K562 (cell line): ENCODE data around the gene R3HDM2. TPM values are rescaled to one million over a fixed set of nuclear protein-coding genes. Genes with fewer than 3 reads are reported as not detected.

Source experiments
- CHCHD3 ChIP-seq: fragments of 250-450 bp; sonication (Bioruptor Pico); IDR thresholded peaks from 2 replicates; pipeline ENCODE4 v2.1.2; 2022; ENCODE audit warnings: mild to moderate bottlenecking
- CHD2 ChIP-seq: IDR thresholded peaks from 2 replicates; pipeline ENCODE4 v1.6.1; 2011; ENCODE audit warnings: low read depth, low read length
- CREBBP ChIP-seq: IDR thresholded peaks from one replicate; pipeline ENCODE4 v1.6.1; 2012; ENCODE audit warnings: low read depth, mild to moderate bottlenecking, control low read depth, inconsistent platforms, low read length
- DNMT1 ChIP-seq: fragments of 450-650 bp; IDR thresholded peaks from 2 replicates; pipeline ENCODE4 v1.6.1; 2016; ENCODE audit warnings: antibody characterized with exemption, mild to moderate bottlenecking
- HSF4 ChIP-seq: fragments of 250-450 bp; sonication (Bioruptor Pico); IDR thresholded peaks from 2 replicates; pipeline ENCODE4 v2.1.2; 2022; ENCODE audit warnings: mild to moderate bottlenecking, moderate library complexity, borderline replicate concordance
- NFIC ChIP-seq: fragments of 450-650 bp; IDR thresholded peaks from 2 replicates; pipeline ENCODE4 v1.6.1; 2017; ENCODE audit warnings: mild to moderate bottlenecking, inconsistent platforms
- SOX6 ChIP-seq: fragments of 450-650 bp; IDR thresholded peaks from 2 replicates; pipeline ENCODE4 v1.6.1; 2014; ENCODE audit warnings: mild to moderate bottlenecking
- SP2 ChIP-seq: IDR thresholded peaks from 2 replicates; pipeline ENCODE4 v1.6.1; 2011; ENCODE audit warnings: mild to moderate bottlenecking, low read depth, low read length, moderate library complexity; ENCODE audit not compliant: poor library complexity, severe bottlenecking; ENCODE audit errors: extremely low read depth
- ZNF263 ChIP-seq: sonication (generic); formaldehyde crosslinking; IDR thresholded peaks from 2 replicates; pipeline ENCODE4 v1.8.0; 2022; ENCODE audit warnings: mild to moderate bottlenecking, missing genetic modification reagents, borderline replicate concordance
- polyA plus RNA-seq, 8 experiments: library from polyadenylated mRNA; depleted of rRNA in 4 of 8; stranded (reverse) in 5 of 8; unstranded in 3 of 8; fragments of >200 nt; fragmentation: Nextera tagmentation in 2 of 8; fragmentation: Illumina TruSeq in 1 of 8; extraction: Ambion mirVana in 2 of 8; extraction: Trizol in 1 of 8; gene quantifications; 2 replicates each; pipeline versions ENCODE4 v1.2.1 to v1.2.3, GENCODE V29; 2011 to 2014; ENCODE audit warnings: inconsistent platforms in 1 of 8, missing spikeins in 1 of 8
- total RNA-seq, 7 experiments: library from RNA; depleted of rRNA in 6 of 7; stranded (reverse); fragments of >200 nt in 6 of 7; fragmentation: Illumina TruSeq in 2 of 7; extraction: Trizol in 2 of 7; gene quantifications; 2 replicates each; pipeline versions ENCODE4 v1.2.1 to v1.2.3, GENCODE V29; 2011 to 2021; ENCODE audit warnings: low replicate concordance in 1 of 7
- TF ChIP-seq, protein P1 (sequence below): fragments of 450-650 bp; IDR thresholded peaks from 2 replicates; pipeline ENCODE4 v1.6.1; 2014; ENCODE audit warnings: low read depth, mild to moderate bottlenecking, moderate library complexity, borderline replicate concordance
- TF ChIP-seq, protein P2 (sequence below), 3 experiments: IDR thresholded peaks in 2 of 3; conservative IDR thresholded peaks in 1 of 3; 2 replicates each; pipeline ENCODE4 v1.5.1; 2011 to 2012; ENCODE audit warnings: low read length in 3 of 3, mild to moderate bottlenecking in 3 of 3, control low read depth in 2 of 3, improper control_type of control experiment in 1 of 3, inconsistent platforms in 1 of 3, low read depth in 1 of 3, mixed read lengths in 1 of 3, moderate library complexity in 1 of 3; ENCODE audit not compliant: insufficient read depth in 2 of 3
- TF ChIP-seq, protein P3 (sequence below): fragments of 450-650 bp; IDR thresholded peaks from 2 replicates; pipeline ENCODE4 v1.6.1; 2016; ENCODE audit warnings: low read depth

The R3HDM2 gene
- total and polyA plus RNA-seq, 9 of the 15 experiments (the other 6 are each of a cell fraction or from before 2014, with no cell fraction given) = 3.3 to 18.8 (median 9.0) TPM

DNA sequence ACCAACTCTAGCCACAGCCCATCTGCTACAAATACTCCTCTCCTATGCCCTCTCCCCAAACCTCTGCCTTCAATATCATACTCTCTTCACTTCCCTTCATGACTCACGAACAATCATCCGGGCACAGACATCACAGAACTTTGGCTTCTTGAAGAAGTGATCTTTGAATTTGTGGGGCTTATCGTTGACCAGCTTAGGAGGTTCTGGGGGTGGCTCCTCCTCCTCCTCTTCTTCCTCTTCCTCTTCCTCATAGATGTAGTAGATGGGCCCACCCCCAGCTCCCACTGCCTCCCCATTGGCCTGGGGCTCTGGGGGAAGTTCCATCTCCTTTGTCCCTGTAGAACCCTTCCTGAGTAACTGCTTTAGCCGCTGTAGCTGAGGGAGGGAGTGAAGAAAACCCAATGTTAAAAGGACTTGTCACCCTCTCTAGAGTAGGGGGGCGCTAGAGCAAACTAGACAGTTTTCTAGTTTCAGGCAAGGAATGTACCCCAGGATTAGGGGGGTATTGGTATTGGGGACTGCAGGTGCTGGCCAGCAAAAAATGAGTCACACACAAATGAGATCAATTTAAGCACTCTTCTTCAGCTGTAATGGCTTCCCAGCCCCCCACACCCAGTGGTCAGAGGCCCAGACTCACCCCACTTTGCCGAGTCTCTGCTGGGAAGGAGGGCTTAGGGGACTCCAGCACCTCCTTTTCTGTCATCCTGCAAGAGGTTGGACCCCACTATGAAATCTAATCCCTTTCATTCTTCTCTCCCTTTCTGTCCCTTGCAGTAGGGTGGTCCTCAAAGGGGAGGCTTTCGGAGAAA, 181.7 kb downstream of the R3HDM2 start (continued):
- TF ChIP-seq, protein P1, sequence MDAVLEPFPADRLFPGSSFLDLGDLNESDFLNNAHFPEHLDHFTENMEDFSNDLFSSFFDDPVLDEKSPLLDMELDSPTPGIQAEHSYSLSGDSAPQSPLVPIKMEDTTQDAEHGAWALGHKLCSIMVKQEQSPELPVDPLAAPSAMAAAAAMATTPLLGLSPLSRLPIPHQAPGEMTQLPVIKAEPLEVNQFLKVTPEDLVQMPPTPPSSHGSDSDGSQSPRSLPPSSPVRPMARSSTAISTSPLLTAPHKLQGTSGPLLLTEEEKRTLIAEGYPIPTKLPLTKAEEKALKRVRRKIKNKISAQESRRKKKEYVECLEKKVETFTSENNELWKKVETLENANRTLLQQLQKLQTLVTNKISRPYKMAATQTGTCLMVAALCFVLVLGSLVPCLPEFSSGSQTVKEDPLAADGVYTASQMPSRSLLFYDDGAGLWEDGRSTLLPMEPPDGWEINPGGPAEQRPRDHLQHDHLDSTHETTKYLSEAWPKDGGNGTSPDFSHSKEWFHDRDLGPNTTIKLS = no peak
- TF ChIP-seq SOX6 (no peak), CHCHD3 (CRISPR knock-in tag) (no peak), HSF4 (CRISPR knock-in tag) (no peak), ZNF263 (CRISPR knock-in tag) (no peak), SP2 (no peak), NFIC (0 out of 2 replicates have a peak, but pooled peaks have one; percentile 15), CHD2 (no peak), DNMT1 (no peak), CREBBP (no peak)
- TF ChIP-seq, protein P2, sequence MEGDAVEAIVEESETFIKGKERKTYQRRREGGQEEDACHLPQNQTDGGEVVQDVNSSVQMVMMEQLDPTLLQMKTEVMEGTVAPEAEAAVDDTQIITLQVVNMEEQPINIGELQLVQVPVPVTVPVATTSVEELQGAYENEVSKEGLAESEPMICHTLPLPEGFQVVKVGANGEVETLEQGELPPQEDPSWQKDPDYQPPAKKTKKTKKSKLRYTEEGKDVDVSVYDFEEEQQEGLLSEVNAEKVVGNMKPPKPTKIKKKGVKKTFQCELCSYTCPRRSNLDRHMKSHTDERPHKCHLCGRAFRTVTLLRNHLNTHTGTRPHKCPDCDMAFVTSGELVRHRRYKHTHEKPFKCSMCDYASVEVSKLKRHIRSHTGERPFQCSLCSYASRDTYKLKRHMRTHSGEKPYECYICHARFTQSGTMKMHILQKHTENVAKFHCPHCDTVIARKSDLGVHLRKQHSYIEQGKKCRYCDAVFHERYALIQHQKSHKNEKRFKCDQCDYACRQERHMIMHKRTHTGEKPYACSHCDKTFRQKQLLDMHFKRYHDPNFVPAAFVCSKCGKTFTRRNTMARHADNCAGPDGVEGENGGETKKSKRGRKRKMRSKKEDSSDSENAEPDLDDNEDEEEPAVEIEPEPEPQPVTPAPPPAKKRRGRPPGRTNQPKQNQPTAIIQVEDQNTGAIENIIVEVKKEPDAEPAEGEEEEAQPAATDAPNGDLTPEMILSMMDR (IDR thresholded peaks at IDR 0.05 in 2 of 3, conservative IDR thresholded peaks at IDR 0.05 in 1 of 3; ENCODE audit: insufficient read depth in 2 of 3, low read depth in 1 of 3, low read length in 3 of 3) = peak; percentile 15 to 33 (median 20); a peak in 3 of 6 replicates
- TF ChIP-seq, protein P3, sequence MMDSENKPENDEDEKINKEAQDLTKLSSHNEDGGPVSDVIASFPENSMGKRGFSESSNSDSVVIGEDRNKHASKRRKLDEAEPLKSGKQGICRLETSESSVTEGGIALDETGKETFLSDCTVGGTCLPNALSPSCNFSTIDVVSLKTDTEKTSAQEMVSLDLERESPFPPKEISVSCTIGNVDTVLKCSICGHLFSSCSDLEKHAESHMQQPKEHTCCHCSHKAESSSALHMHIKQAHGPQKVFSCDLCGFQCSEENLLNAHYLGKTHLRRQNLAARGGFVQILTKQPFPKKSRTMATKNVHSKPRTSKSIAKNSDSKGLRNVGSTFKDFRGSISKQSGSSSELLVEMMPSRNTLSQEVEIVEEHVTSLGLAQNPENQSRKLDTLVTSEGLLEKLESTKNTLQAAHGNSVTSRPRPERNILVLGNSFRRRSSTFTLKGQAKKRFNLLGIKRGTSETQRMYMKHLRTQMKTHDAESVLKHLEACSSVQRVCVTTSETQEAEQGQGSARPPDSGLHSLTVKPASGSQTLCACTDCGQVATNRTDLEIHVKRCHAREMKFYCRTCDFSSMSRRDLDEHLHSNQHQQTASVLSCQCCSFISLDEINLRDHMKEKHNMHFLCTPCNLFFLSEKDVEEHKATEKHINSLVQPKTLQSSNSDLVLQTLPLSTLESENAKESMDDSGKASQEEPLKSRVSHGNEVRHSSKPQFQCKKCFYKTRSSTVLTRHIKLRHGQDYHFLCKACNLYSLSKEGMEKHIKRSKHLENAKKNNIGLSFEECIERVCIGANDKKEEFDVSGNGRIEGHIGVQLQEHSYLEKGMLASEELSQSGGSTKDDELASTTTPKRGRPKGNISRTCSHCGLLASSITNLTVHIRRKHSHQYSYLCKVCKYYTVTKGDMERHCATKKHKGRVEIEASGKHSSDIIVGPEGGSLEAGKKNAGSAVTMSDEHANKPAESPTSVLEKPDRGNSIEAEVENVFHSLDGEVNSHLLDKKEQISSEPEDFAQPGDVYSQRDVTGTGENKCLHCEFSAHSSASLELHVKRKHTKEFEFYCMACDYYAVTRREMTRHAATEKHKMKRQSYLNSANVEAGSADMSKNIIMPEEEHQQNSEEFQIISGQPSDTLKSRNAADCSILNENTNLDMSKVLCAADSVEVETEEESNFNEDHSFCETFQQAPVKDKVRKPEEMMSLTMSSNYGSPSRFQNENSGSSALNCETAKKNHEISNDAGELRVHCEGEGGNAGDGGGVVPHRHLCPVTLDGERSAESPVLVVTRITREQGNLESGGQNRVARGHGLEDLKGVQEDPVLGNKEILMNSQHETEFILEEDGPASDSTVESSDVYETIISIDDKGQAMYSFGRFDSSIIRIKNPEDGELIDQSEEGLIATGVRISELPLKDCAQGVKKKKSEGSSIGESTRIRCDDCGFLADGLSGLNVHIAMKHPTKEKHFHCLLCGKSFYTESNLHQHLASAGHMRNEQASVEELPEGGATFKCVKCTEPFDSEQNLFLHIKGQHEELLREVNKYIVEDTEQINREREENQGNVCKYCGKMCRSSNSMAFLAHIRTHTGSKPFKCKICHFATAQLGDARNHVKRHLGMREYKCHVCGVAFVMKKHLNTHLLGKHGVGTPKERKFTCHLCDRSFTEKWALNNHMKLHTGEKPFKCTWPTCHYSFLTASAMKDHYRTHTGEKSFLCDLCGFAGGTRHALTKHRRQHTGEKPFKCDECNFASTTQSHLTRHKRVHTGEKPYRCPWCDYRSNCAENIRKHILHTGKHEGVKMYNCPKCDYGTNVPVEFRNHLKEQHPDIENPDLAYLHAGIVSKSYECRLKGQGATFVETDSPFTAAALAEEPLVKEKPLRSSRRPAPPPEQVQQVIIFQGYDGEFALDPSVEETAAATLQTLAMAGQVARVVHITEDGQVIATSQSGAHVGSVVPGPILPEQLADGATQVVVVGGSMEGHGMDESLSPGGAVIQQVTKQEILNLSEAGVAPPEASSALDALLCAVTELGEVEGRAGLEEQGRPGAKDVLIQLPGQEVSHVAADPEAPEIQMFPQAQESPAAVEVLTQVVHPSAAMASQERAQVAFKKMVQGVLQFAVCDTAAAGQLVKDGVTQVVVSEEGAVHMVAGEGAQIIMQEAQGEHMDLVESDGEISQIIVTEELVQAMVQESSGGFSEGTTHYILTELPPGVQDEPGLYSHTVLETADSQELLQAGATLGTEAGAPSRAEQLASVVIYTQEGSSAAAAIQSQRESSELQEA = no peak
